IPS DF 6.9 (cell line): ENCODE measurements around the gene MAML1.

Experiments used
- DNase-seq: peaks from one replicate; pipeline ENCODE4 v3.0.0-alpha.2; 2013; ENCODE audit warnings: low read depth, low spot score
- H3K27ac ChIP-seq: one replicate; pipeline ENCODE4 v1.5.1; 2013; ENCODE audit warnings: low read length, control low read depth
- H3K27me3 ChIP-seq: 2 replicates; pipeline ENCODE4 v1.6.1; 2013; ENCODE audit warnings: mild to moderate bottlenecking, low read length; ENCODE audit not compliant: control insufficient read depth, insufficient read depth
- H3K36me3 ChIP-seq: 2 replicates; pipeline ENCODE4 v1.6.1; 2013; ENCODE audit warnings: low read length; ENCODE audit not compliant: control insufficient read depth, insufficient read depth
- H3K4me1 ChIP-seq: 2 replicates; pipeline ENCODE4 v1.6.1; 2013; ENCODE audit warnings: low read length; ENCODE audit not compliant: control insufficient read depth, insufficient read depth
- H3K4me3 ChIP-seq: 2 replicates; pipeline ENCODE4 v1.5.1; 2013; ENCODE audit warnings: mild to moderate bottlenecking, low read length
- H3K9me3 ChIP-seq: 2 replicates; pipeline ENCODE4 v1.6.1; 2013; ENCODE audit warnings: low read length, inconsistent platforms; ENCODE audit not compliant: control insufficient read depth, insufficient read depth
- WGBS: extraction: QIAGEN DNeasy Blood & Tissue Kit; methylation state at CpG from one replicate; pipeline ENCODE4 v1.1.7; 2013; ENCODE audit warnings: mixed read lengths, missing lambda C conversion rate; ENCODE audit not compliant: insufficient read length, insufficient coverage; 5-methylcytosine and 5-hydroxymethylcytosine counted together

The MAML1 gene

GRCh38 chr5:179792612-179793467, 60.2 kb downstream of the MAML1 start:
- Histone ChIP-seq H3K27me3 (no peaks in the 10 kb centered on the region; the same call in 1 of the 2 replicates), H3K4me3 (no peak overlapping the region), H3K36me3 (peaks cover 2% of the 10 kb centered on the region), H3K27ac (no peak overlapping the region), H3K9me3 (no peaks in the 10 kb centered on the region), H3K4me1 (peaks cover 3% of the 10 kb centered on the region; the same call in 1 of the 2 replicates)
- WGBS, result no CpG with 5 or more reads among the region's 24 CpGs
- DNase-seq, result no peak

- H3K27ac ChIP-seq, result no peak within 1 kb of the TSS
- H3K9me3 ChIP-seq, result no peaks in the 10 kb centered on the region
- peaks cover 3% of the 10 kb centered on the region; the same call in 1 of the 2 replicates for H3K4me1 ChIP-seq
- no CpG with 5 or more reads among the region's 19 CpGs for WGBS
- H3K36me3 ChIP-seq, result peaks cover 7% of the 10 kb centered on the region
- DNase-seq, result no peak
- no peak within 1 kb of the TSS for H3K4me3 ChIP-seq
- no peaks in the 10 kb centered on the region for H3K27me3 ChIP-seq
Observed at GRCh38 chr5:179793468-179794139, 61.0 kb downstream of the MAML1 start, which contains the start of gene LTC4S. LTC4S (plus strand) TSS chr5:179793986; CDS start chr5:179794081, 95 bp downstream.

- H3K9me3 ChIP-seq, result no peaks in the 10 kb centered on the region
- H3K27ac ChIP-seq, result no peak overlapping the region
- DNase-seq, result no peak
- no CpG with 5 or more reads among the region's 3 CpGs for WGBS
- peaks cover 13% of the 10 kb centered on the region for H3K36me3 ChIP-seq
- H3K4me3 ChIP-seq, result no peak overlapping the region
- peaks cover 3% of the 10 kb centered on the region; the same call in 1 of the 2 replicates for H3K4me1 ChIP-seq
- no peaks in the 10 kb centered on the region for H3K27me3 ChIP-seq
Observed at GRCh38 chr5:179794171-179794570, 61.5 kb downstream of the MAML1 start.

- no peak for DNase-seq
- H3K36me3 ChIP-seq, result peaks cover 17% of the 10 kb centered on the region
- no peaks in the 10 kb centered on the region for H3K27me3 ChIP-seq
- no peak overlapping the region for H3K27ac ChIP-seq
- no CpG with 5 or more reads among the region's 3 CpGs for WGBS
- H3K4me3 ChIP-seq, result no peak overlapping the region
- H3K9me3 ChIP-seq, result no peaks in the 10 kb centered on the region
- H3K4me1 ChIP-seq, result peaks cover 3% of the 10 kb centered on the region; the same call in 1 of the 2 replicates
Observed at GRCh38 chr5:179794575-179794974, 62.0 kb downstream of the MAML1 start.

- no CpG with 5 or more reads among the region's 53 CpGs for WGBS
- Histone ChIP-seq H3K4me3 (peak overlapping the region; percentile 77; the same call in 1 of the 2 replicates), H3K9me3 (no peaks in the 10 kb centered on the region), H3K27me3 (no peaks in the 10 kb centered on the region), H3K27ac (no peak overlapping the region), H3K4me1 (peaks cover 3% of the 10 kb centered on the region; the same call in 1 of the 2 replicates), H3K36me3 (peaks cover 23% of the 10 kb centered on the region)
- DNase-seq, result no peak
Observed at GRCh38 chr5:179795049-179795862, 62.6 kb downstream of the MAML1 start.

- peak overlapping the region; percentile 77; the same call in 1 of the 2 replicates for H3K4me3 ChIP-seq
- DNase-seq, result no peak
- H3K9me3 ChIP-seq, result no peaks in the 10 kb centered on the region
- no CpG with 5 or more reads among the region's 113 CpGs for WGBS
- peaks cover 23% of the 10 kb centered on the region for H3K36me3 ChIP-seq
- no peak overlapping the region for H3K27ac ChIP-seq
- peaks cover 3% of the 10 kb centered on the region; the same call in 1 of the 2 replicates for H3K4me1 ChIP-seq
- H3K27me3 ChIP-seq, result no peaks in the 10 kb centered on the region
Observed at GRCh38 chr5:179795863-179796833, 63.5 kb downstream of the MAML1 start.

GRCh38 chr5:179796877-179797608, 64.4 kb downstream of the MAML1 start:
- no peaks in the 10 kb centered on the region for H3K27me3 ChIP-seq
- H3K4me3 ChIP-seq, result no peak overlapping the region
- H3K9me3 ChIP-seq, result no peaks in the 10 kb centered on the region
- H3K4me1 ChIP-seq, result peaks cover 6% of the 10 kb centered on the region
- H3K36me3 ChIP-seq, result peaks cover 26% of the 10 kb centered on the region
- H3K27ac ChIP-seq, result no peak overlapping the region
- no CpG with 5 or more reads among the region's 21 CpGs for WGBS
- DNase-seq, result no peak

- no peaks in the 10 kb centered on the region for H3K9me3 ChIP-seq
- DNase-seq, result no peak
- H3K4me3 ChIP-seq, result no peak overlapping the region
- peaks cover 6% of the 10 kb centered on the region for H3K4me1 ChIP-seq
- H3K27me3 ChIP-seq, result no peaks in the 10 kb centered on the region
- peaks cover 26% of the 10 kb centered on the region for H3K36me3 ChIP-seq
- no peak overlapping the region for H3K27ac ChIP-seq
- no CpG with 5 or more reads among the region's 30 CpGs for WGBS
Observed at GRCh38 chr5:179797741-179798140, 65.1 kb downstream of the MAML1 start.
